Lower lobe of right lung (tissue), 2 donors: Measurements from ENCODE around the gene ZNF335. TPM values are rescaled to one million over a fixed set of nuclear protein-coding genes. Genes with fewer than 3 reads are reported as not detected.
A peak's percentile ranks its signal among the peaks of the same experiment; 100 is the strongest.

ENCODE experiments used
- ATAC-seq, 2 donors: fragments of 200-7000 bp; cut with Tn5 transposase; one replicate each; pipeline ENCODE4 v1.9.1; 2020 to 2022; ENCODE audit warnings: mild to moderate bottlenecking in 2 of 2, moderate library complexity in 2 of 2
- DNase-seq: peaks from one replicate; pipeline ENCODE4 v3.0.0-alpha.2; 2020
- H3K27ac ChIP-seq: fragments of 200-600 bp; one replicate; pipeline ENCODE4 v1.8.0; 2022
- H3K27me3 ChIP-seq: fragments of 200-600 bp; one replicate; pipeline ENCODE4 v1.8.0; 2022; ENCODE audit warnings: low read depth
- H3K36me3 ChIP-seq: fragments of 200-600 bp; one replicate; pipeline ENCODE4 v1.8.0; 2022; ENCODE audit warnings: mild to moderate bottlenecking
- H3K4me1 ChIP-seq: fragments of 200-600 bp; one replicate; pipeline ENCODE4 v1.8.0; 2022
- H3K4me3 ChIP-seq: fragments of 200-600 bp; one replicate; pipeline ENCODE4 v1.8.0; 2022; ENCODE audit warnings: mild to moderate bottlenecking
- H3K9me3 ChIP-seq: fragments of 200-600 bp; one replicate; pipeline ENCODE4 v1.8.0; 2022
- intact Hi-C: fragments of 100-400 bp; cut with DNase I; formaldehyde crosslinking; loops from one replicate; pipeline ENCODE4 v1.11.0; 2022
- total RNA-seq: library from RNA; stranded (reverse); fragmentation: NEBNext Ultra II Directional; extraction: Animal tissue kit (Norgen Biotek cat#: 25700); gene quantifications from one replicate; pipeline ENCODE4 v1.2.1, GENCODE V29; 2021
- TF ChIP-seq, protein P1 (sequence below): fragments of 200-600 bp; IDR thresholded peaks from one replicate; pipeline ENCODE4 v1.8.0; 2022; ENCODE audit warnings: antibody characterized with exemption, mild to moderate bottlenecking
- donor health status: DM: no; HTN: yes; CAD: no; lungs with severe emphysema.

The ZNF335 gene
- total RNA-seq, 1 donor from 2014 or later = 20.4 TPM

DNA sequence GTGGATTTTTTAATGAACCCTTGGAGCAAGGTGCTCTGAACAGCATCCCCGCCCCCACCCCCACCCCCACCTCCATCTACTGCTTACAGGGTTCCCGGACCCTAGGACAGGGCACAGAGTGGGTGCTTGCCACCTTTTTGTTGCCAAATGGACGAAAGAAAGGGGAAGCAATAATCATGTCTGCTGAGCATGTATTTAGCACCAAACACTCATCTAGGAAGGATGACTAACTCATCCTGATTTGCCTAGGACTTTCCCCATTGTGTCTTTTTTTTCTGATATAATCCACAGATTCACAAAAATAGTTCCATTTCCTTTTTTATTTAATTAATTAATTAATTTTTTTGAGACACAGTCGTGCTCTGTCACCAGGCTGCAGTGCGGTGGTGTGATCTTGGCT is 58.9 kb downstream of the ZNF335 start:
- Histone ChIP-seq H3K27ac (no peak overlapping the region), H3K27me3 (peaks cover 4% of the 10 kb centered on the region), H3K36me3 (no peaks in the 10 kb centered on the region), H3K9me3 (no peaks in the 10 kb centered on the region), H3K4me3 (no peak overlapping the region), H3K4me1 (peaks cover 42% of the 10 kb centered on the region)
- no peak for DNase-seq
- intact Hi-C loops = no loop called here
- ATAC-seq = no peak
- TF ChIP-seq, protein P1, sequence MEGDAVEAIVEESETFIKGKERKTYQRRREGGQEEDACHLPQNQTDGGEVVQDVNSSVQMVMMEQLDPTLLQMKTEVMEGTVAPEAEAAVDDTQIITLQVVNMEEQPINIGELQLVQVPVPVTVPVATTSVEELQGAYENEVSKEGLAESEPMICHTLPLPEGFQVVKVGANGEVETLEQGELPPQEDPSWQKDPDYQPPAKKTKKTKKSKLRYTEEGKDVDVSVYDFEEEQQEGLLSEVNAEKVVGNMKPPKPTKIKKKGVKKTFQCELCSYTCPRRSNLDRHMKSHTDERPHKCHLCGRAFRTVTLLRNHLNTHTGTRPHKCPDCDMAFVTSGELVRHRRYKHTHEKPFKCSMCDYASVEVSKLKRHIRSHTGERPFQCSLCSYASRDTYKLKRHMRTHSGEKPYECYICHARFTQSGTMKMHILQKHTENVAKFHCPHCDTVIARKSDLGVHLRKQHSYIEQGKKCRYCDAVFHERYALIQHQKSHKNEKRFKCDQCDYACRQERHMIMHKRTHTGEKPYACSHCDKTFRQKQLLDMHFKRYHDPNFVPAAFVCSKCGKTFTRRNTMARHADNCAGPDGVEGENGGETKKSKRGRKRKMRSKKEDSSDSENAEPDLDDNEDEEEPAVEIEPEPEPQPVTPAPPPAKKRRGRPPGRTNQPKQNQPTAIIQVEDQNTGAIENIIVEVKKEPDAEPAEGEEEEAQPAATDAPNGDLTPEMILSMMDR = no peak

DNA sequence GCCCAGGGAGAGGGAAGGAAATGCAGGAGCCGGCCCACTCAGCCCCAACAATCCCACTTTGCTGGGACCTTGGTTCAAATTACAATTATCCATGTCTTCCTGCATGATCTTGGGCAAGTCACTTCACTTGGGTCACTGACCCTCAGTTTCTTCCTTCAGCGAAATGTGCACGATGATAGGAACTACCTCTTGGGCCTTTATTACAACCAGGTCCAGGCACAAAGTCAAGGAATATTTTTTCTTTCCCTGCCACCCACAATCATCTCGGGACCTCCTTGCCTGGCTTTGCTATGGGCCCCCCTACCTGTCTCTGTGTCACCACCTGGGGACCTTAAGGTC is 59.7 kb downstream of the ZNF335 start:
- Histone ChIP-seq H3K27me3 (peaks cover 4% of the 10 kb centered on the region), H3K36me3 (no peaks in the 10 kb centered on the region), H3K27ac (peak overlapping the region; percentile 79), H3K4me1 (peaks cover 36% of the 10 kb centered on the region), H3K9me3 (no peaks in the 10 kb centered on the region), H3K4me3 (peak overlapping the region; percentile 59)
- no peak for ATAC-seq
- DNase-seq = no peak
- intact Hi-C loops = no loop called here
- TF ChIP-seq, protein P1 = no peak

DNA sequence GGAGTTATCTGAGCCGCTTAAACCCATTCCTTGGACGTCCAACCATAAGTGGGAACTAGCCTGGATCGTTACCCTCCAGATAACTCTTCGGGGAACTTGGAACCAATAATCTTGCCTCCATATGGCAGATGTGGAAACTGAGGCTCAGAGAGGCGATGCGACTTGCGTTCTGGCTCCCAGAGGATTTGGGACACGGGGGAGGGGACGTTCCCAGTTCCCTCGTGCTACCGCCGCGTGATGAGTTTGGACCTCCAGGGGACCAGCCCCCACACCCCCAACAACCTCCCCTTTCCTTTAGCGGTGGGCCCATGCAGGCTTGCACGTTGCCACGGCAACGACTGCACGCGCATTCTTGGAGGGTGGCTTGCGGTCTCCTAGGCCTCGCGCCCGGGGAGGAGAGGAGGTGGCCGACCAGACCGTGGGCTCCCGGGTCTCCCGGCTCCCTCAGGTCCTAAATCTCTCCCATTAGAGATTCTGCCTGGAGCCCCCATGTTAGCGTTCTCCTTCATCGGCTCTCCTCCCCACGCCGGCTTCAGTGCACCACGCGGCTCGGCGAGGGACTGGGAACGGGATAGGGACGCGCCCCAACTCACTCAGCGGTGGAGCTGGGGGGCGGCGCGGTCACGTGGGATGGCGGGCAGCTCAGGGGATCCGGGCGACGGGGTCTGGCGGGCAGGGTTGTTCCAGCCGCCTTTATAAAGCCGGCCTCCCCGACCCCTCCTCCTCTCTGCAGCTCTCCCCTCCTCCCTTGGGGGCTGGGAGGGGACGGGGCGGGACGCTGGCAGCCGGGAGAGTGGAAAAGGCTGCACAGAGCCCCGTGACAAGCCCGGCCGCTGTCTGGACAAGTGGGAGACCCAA is 60.3 kb downstream of the ZNF335 start, which contains the start of gene PLTP:
TSS of gene PLTP (minus strand) at position 670 of the 858 bp plus-strand sequence. CDS start 703 bp downstream, outside the sequence.
- peak; percentile 66 for DNase-seq
- peaks cover 36% of the 10 kb centered on the region for H3K4me1 ChIP-seq
- TF ChIP-seq, protein P1 = no peak

DNA sequence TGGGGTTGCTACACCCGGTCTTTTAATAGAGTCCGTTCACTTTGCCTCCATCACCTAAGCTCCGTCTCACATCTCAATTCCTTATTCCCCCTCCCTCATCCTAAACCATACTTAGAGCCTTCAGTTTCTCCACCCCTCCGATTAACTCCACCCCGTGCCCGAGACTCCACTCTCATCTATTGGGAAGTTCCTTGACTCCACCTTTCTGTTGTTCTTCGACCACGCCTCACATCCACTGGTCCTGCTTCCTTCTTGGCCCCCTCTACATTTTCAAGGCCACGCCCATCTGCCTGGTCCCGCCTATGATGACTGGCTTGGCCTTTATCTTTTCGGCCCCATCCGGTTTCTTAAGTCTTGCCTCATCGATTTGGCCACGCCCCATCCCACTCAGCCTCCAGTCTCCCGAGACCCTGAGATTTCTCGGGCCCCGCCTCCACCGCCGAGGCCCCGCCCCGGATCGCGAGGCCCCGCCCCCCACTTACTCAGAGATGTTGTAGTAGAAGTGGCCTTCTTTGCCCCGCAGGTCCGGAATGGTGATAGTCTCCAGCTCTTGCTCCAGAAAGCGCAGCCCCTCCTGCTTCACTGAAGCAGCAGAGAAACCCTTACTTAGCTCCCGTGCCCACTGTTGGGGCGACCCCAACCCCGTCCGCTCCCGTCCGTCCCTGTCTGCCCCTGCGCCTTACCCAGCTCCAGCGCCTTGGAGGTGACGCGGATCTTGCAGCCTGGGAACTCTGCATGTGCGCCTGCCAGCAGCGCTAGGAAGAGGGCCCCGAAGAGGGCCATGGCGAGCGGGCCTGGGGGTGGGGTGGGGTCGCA is 61.1 kb downstream of the ZNF335 start:
- Histone ChIP-seq H3K27ac (peak overlapping the region; percentile 79), H3K4me1 (peaks cover 36% of the 10 kb centered on the region), H3K4me3 (peak overlapping the region; percentile 59), H3K9me3 (no peaks in the 10 kb centered on the region), H3K27me3 (peaks cover 4% of the 10 kb centered on the region), H3K36me3 (no peaks in the 10 kb centered on the region)
- TF ChIP-seq, protein P1 = no peak
- intact Hi-C loops = no loop called here
- DNase-seq (peak; percentile 97), ATAC-seq (peak; percentile 93 to 94)

More for the DNA sequence above, 60.3 kb downstream of the ZNF335 start, which contains the start of gene PLTP:
- no peaks in the 10 kb centered on the region for H3K36me3 ChIP-seq
- ATAC-seq = peak; percentile 32 to 57
- H3K27me3 ChIP-seq = peaks cover 4% of the 10 kb centered on the region
- intact Hi-C loops = no loop called here
- H3K27ac ChIP-seq = peak within 1 kb of the TSS; percentile 79
- no peaks in the 10 kb centered on the region for H3K9me3 ChIP-seq
- H3K4me3 ChIP-seq = peak within 1 kb of the TSS; percentile 59

DNA sequence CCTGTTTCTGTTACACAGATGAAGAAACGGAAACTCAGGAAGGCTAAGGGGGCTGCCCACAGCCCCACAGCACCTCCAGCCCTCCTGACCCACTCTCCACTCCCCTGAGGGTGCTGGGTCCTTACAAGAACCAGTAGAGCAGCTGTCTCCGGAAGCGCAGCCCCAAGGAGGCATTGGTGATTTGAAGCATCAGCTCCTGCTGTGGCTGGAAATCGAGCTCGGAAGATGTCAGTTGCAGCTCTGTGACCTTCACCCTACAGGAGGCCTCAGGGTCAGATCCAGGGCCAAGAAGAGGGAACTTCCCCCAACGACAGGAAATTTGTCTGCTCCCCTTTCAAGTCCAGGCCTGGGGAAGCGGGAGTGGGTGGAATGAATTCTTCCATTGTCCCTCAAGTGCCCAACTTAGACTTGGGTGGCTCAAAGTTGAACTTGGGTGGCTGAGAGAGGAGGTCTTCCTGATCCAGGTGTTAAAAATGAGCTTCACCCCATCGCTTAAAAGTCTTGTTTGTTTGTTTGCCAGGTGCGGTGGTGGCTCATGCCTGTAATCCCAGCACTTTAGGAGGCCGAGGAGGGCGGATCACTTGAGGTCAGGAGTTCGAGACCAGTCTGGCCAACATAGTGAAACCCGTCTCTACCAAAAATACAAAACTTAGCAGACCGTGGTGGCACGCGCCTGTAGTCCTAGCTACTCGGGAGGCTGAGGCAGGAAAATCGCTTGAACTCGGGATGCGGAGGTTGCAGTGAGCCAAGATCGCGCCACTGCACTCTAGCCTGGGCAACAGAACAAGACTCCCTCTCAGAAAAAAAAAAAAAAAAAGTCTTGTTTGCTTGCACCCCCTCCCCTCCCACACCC is 62.0 kb downstream of the ZNF335 start:
- Histone ChIP-seq H3K27me3 (peaks cover 4% of the 10 kb centered on the region), H3K4me3 (peak overlapping the region; percentile 59), H3K4me1 (peaks cover 35% of the 10 kb centered on the region), H3K27ac (peak overlapping the region; percentile 22), H3K9me3 (no peaks in the 10 kb centered on the region), H3K36me3 (peaks cover 6% of the 10 kb centered on the region)
- TF ChIP-seq, protein P1 = no peak
- ATAC-seq (no peak), DNase-seq (no peak)
- intact Hi-C loops = no loop called here
